Endothelial cell of umbilical vein (primary cell): ENCODE measurements around the gene RAC3. TPM values are rescaled to one million over a fixed set of nuclear protein-coding genes. Genes with fewer than 3 reads are reported as not detected.

ENCODE experiments used
- BruUV-seq: library from RNA; stranded (reverse); fragments of 400-500 nt; replicated peaks from 2 replicates; lab custom pipeline; 2021; lab: Mats Ljungman, UMichigan
- CTCF ChIA-PET: fragments of 300-600, 350-600 bp; sonication (Branson Sonifier 250); formaldehyde crosslinking; loops from one replicate; lab custom pipeline; 2021; ENCODE audit warnings: antibody characterized with exemption, inconsistent platforms; lab: Charles Lee
- POLR2A ChIA-PET: fragments of 300-600, 350-600 bp; sonication (Branson Sonifier 250); formaldehyde crosslinking; loops from one replicate; lab custom pipeline; 2021; ENCODE audit warnings: antibody characterized with exemption, inconsistent platforms; lab: Charles Lee
- DNase-seq: peaks from one replicate; pipeline ENCODE4 v3.0.0-alpha.2; 2011; ENCODE audit warnings: low read depth, low spot score
- FAIRE-seq: peaks from 2 replicates; lab custom pipeline; 2011; peaks lifted over from hg19 to GRCh38; lab: Jason Lieb, UNC
- H2AFZ ChIP-seq: 2 replicates; pipeline ENCODE4 v1.6.0; 2012; ENCODE audit warnings: low read depth, low read length, control low read depth, inconsistent platforms
- H3K27ac ChIP-seq: 2 replicates; pipeline ENCODE4 v1.5.1; 2011; ENCODE audit warnings: low read depth, mild to moderate bottlenecking, control low read depth, low read length, moderate library complexity; ENCODE audit not compliant: insufficient read depth
- H3K27me3 ChIP-seq, 2 experiments: 2 replicates each; pipeline versions ENCODE4 v1.6.0 to v1.6.1; 2011; ENCODE audit warnings: low read length in 2 of 2, mixed read lengths in 1 of 2; ENCODE audit not compliant: control insufficient read depth in 2 of 2, insufficient read depth in 2 of 2
- H3K36me3 ChIP-seq, 2 experiments: 2 replicates in 1 of 2; 3 replicates in 1 of 2; pipeline ENCODE4 v1.5.1; 2011; ENCODE audit warnings: low read length in 2 of 2, mild to moderate bottlenecking in 1 of 2, moderate library complexity in 1 of 2; ENCODE audit not compliant: control insufficient read depth in 2 of 2, insufficient read depth in 2 of 2; ENCODE audit errors: extremely low read depth in 1 of 2
- H3K4me1 ChIP-seq: 3 replicates; pipeline ENCODE4 v1.5.1; 2011; ENCODE audit warnings: mild to moderate bottlenecking, low read length; ENCODE audit not compliant: control insufficient read depth, insufficient read depth; ENCODE audit errors: extremely low read depth
- H3K4me2 ChIP-seq: 2 replicates; pipeline ENCODE4 v1.6.1; 2011; ENCODE audit warnings: low read length, control low read depth, mixed read lengths; ENCODE audit not compliant: insufficient read depth
- H3K4me3 ChIP-seq, 3 experiments: fragments of 200-600 bp in 1 of 3; sonication (generic), shearing (Covaris generic) in 1 of 3; replicated peaks in 1 of 3; 2 replicates each; pipeline ENCODE4 v1.5.1; 2011 to 2016; ENCODE audit warnings: control low read depth in 3 of 3, low read length in 3 of 3, mild to moderate bottlenecking in 2 of 3, inconsistent platforms in 1 of 3, low read depth in 1 of 3, moderate library complexity in 1 of 3; ENCODE audit not compliant: insufficient read depth in 1 of 3
- H3K79me2 ChIP-seq: 2 replicates; pipeline ENCODE4 v1.6.0; 2012; ENCODE audit warnings: low read length, inconsistent platforms; ENCODE audit not compliant: control insufficient read depth, insufficient read depth
- H3K9ac ChIP-seq: replicated peaks from 2 replicates; pipeline ENCODE3; 2011; ENCODE audit warnings: low read length, control low read depth; ENCODE audit not compliant: insufficient read depth; ENCODE audit errors: extremely low read depth
- H3K9me1 ChIP-seq: replicated peaks from 3 replicates; pipeline ENCODE4 v1.6.0; 2011; ENCODE audit warnings: mild to moderate bottlenecking, low read length; ENCODE audit not compliant: control insufficient read depth, insufficient read depth; ENCODE audit errors: extremely low read depth
- H3K9me3 ChIP-seq: replicated peaks from 2 replicates; pipeline ENCODE4 v1.5.1; 2012; ENCODE audit warnings: low read length, inconsistent platforms; ENCODE audit not compliant: control insufficient read depth, insufficient read depth
- H4K20me1 ChIP-seq: replicated peaks from 2 replicates; pipeline ENCODE3; 2011; ENCODE audit warnings: mild to moderate bottlenecking, low read length; ENCODE audit not compliant: control insufficient read depth, insufficient read depth; ENCODE audit errors: extremely low read depth
- EZH2 ChIP-seq: IDR thresholded peaks from 2 replicates; pipeline ENCODE4 v1.6.1; 2012; ENCODE audit warnings: borderline replicate concordance, low read depth, mild to moderate bottlenecking, moderate library complexity, low read length, inconsistent platforms; ENCODE audit not compliant: severe bottlenecking
- FOS ChIP-seq: IDR thresholded peaks from 2 replicates; pipeline ENCODE4 v1.6.1; 2011; ENCODE audit warnings: mild to moderate bottlenecking, low read length, moderate library complexity, borderline replicate concordance; ENCODE audit not compliant: insufficient read depth
- GATA2 ChIP-seq: IDR thresholded peaks from 2 replicates; pipeline ENCODE4 v1.7.0; 2011; ENCODE audit warnings: low read depth, mild to moderate bottlenecking, moderate library complexity, mixed read lengths, low read length; ENCODE audit not compliant: insufficient read length, insufficient read depth
- JUN ChIP-seq: IDR thresholded peaks from 2 replicates; pipeline ENCODE4 v1.6.1; 2011; ENCODE audit warnings: borderline replicate concordance, low read depth; ENCODE audit not compliant: insufficient read length, insufficient read depth
- MAX ChIP-seq: IDR thresholded peaks from 2 replicates; pipeline ENCODE4 v1.6.1; 2011; ENCODE audit not compliant: insufficient read depth, insufficient read length
- MYC ChIP-seq: IDR thresholded peaks from one replicate; pipeline ENCODE4 v1.6.1; 2011; ENCODE audit warnings: mild to moderate bottlenecking, low read depth, low read length
- POLR2A ChIP-seq: IDR thresholded peaks from 2 replicates; pipeline ENCODE4 v1.6.1; 2012; ENCODE audit warnings: low read depth, mild to moderate bottlenecking, control low read depth, low read length
- POLR2AphosphoS5 ChIP-seq: IDR thresholded peaks from 2 replicates; pipeline ENCODE4 v1.6.1; 2012; ENCODE audit warnings: low read depth, mild to moderate bottlenecking, control low read depth, low read length, moderate library complexity; ENCODE audit not compliant: insufficient read depth
- dilution Hi-C: fragments of 300-500 bp; cut with MboI; formaldehyde crosslinking; loops from one replicate; pipeline ENCODE4 v1.15.0; 2019; ENCODE audit warnings: low sequenced_read_pairs; ENCODE audit not compliant: extremely low pct_ligation_motif_present
- intact Hi-C: fragments of 100-400 bp; cut with micrococcal nuclease; formaldehyde crosslinking; loops from one replicate; pipeline ENCODE4 v1.10.0; 2022
- polyA plus RNA-seq, 4 experiments: library from polyadenylated mRNA; depleted of rRNA in 3 of 4; stranded (reverse) in 3 of 4; unstranded in 1 of 4; fragments of >200 nt; gene quantifications; 2 replicates each; pipeline versions ENCODE4 v1.2.1 to v1.2.3, GENCODE V29; 2011 to 2012; ENCODE audit warnings: missing spikeins in 1 of 4
- total RNA-seq: library from RNA; stranded (reverse); gene quantifications from 2 replicates; pipeline ENCODE4 v1.2.3, GENCODE V29; 2021
- TF ChIP-seq, protein P1 (sequence below), 2 donors: IDR thresholded peaks; 1 replicate in 1 of 2; 2 replicates in 1 of 2; pipeline ENCODE4 v1.5.1; 2011; ENCODE audit warnings: low read length in 2 of 2, mild to moderate bottlenecking in 2 of 2, moderate library complexity in 2 of 2, control low read depth in 1 of 2, inconsistent platforms in 1 of 2, low read depth in 1 of 2; ENCODE audit not compliant: insufficient read depth in 1 of 2; ENCODE audit errors: extremely low read depth in 1 of 2

RAC3 gene
- total and polyA plus RNA-seq, 2 donors (not counting 3 experiments of a cell fraction or from before 2014, with no cell fraction given) = 34.1 to 56.0 TPM

- no peak overlapping the region for H3K9ac ChIP-seq
- no peak overlapping the region for H3K4me3 ChIP-seq
- peaks cover 6% of the 10 kb centered on the region for H3K4me1 ChIP-seq
- H3K9me3 ChIP-seq = no peaks in the 10 kb centered on the region
- BruUV-seq = no TSS peak
- no peak overlapping the region for H2AFZ ChIP-seq
- peaks cover 11% of the 10 kb centered on the region for H3K79me2 ChIP-seq
- no peaks in the 10 kb centered on the region for H4K20me1 ChIP-seq
- H3K27ac ChIP-seq = no peak overlapping the region
- TF ChIP-seq, protein P1, sequence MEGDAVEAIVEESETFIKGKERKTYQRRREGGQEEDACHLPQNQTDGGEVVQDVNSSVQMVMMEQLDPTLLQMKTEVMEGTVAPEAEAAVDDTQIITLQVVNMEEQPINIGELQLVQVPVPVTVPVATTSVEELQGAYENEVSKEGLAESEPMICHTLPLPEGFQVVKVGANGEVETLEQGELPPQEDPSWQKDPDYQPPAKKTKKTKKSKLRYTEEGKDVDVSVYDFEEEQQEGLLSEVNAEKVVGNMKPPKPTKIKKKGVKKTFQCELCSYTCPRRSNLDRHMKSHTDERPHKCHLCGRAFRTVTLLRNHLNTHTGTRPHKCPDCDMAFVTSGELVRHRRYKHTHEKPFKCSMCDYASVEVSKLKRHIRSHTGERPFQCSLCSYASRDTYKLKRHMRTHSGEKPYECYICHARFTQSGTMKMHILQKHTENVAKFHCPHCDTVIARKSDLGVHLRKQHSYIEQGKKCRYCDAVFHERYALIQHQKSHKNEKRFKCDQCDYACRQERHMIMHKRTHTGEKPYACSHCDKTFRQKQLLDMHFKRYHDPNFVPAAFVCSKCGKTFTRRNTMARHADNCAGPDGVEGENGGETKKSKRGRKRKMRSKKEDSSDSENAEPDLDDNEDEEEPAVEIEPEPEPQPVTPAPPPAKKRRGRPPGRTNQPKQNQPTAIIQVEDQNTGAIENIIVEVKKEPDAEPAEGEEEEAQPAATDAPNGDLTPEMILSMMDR (IDR thresholded peaks at IDR 0.05; ENCODE audit: extremely low read depth in 1 of 2, insufficient read depth in 1 of 2, low read depth in 1 of 2, low read length in 2 of 2) = no peak
- no peak for TF ChIP-seq GATA2
- no peak for TF ChIP-seq JUN
- no peak for TF ChIP-seq MAX
- no peak for TF ChIP-seq POLR2AphosphoS5
- no peak for TF ChIP-seq FOS
- no peak for TF ChIP-seq MYC
- no peak for TF ChIP-seq POLR2A
- TF ChIP-seq EZH2 = no peak
- H3K36me3 ChIP-seq = peaks cover 12 to 53% of the 10 kb centered on the region in 2 experiments
- CTCF ChIA-PET = interaction anchor here (1.0 to 1.3 kb wide), 2 partner anchors 8 to 25 kb away, joined by 4 to 5 read pairs; no protein-coding TSS in a partner anchor
- no peaks in the 10 kb centered on the region for H3K27me3 ChIP-seq
- dilution Hi-C loops = no loop called here
- intact Hi-C loops = no loop called here
- FAIRE-seq = no peak
- no peak overlapping the region for H3K4me2 ChIP-seq
- no peaks in the 10 kb centered on the region for H3K9me1 ChIP-seq
- POLR2A ChIA-PET = no interaction called here
- DNase-seq = no peak
Measured at GRCh38 chr17:82055965-82056728, 24.7 kb downstream of the RAC3 start.
